GM12872 (cell line): ENCODE data around the gene PRKN.

Experiments used
- CTCF ChIP-seq: IDR thresholded peaks from 3 replicates; pipeline ENCODE4 v1.5.1; 2011; ENCODE audit warnings: low read depth, mild to moderate bottlenecking, low read length, moderate library complexity; ENCODE audit not compliant: insufficient read depth

Gene PRKN

GRCh38 chr6:162109480-162110050, 618.0 kb downstream of the PRKN start:
- no peak for TF ChIP-seq CTCF

DNA sequence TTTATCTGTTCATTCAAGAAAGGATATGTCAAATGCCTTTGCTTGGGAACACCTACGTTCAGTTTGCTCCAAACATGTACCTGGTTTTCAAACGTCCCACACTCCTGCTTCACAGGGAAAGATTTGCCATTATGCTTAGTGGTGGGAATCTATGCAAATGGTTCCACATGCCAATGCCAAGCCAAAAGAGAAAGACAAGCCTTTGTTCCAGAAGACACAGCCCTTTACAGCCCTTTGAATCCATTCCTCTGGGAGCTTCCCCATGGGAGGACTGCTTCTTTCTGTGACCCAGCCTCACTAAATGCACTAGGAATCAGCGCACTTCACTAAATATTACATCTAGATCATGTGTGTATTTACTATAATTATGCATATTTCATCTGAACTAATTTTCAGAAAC, 619.5 kb downstream of the PRKN start:
- TF ChIP-seq CTCF, result no peak

GRCh38 chr6:162100096-162100495, 627.5 kb downstream of the PRKN start:
- TF ChIP-seq CTCF, result no peak

GRCh38 chr6:162099685-162100084, 627.9 kb downstream of the PRKN start:
- no peak for TF ChIP-seq CTCF

GRCh38 chr6:162092816-162093502, 634.6 kb downstream of the PRKN start:
- no peak for TF ChIP-seq CTCF

GRCh38 chr6:162090734-162091133, 636.8 kb downstream of the PRKN start:
- no peak for TF ChIP-seq CTCF

DNA sequence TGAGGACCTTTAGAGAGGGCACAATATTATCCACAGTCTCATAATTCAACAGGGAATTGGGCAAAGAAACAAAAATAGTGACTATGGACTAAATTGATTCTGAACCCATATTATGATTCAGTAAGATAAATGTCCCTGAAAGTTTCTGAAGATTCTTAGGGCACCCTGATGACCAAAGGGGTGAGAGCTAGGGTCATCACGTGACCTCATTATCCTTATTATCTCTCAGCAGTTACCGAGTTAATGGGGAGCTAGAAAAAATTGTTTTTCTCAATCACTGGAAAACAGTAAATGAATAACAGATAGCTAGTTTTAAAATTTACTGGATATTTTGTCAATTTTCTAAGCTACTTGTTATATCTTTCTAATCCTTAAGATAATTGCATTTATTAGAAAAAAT, 639.5 kb downstream of the PRKN start:
- TF ChIP-seq CTCF, result no peak

DNA sequence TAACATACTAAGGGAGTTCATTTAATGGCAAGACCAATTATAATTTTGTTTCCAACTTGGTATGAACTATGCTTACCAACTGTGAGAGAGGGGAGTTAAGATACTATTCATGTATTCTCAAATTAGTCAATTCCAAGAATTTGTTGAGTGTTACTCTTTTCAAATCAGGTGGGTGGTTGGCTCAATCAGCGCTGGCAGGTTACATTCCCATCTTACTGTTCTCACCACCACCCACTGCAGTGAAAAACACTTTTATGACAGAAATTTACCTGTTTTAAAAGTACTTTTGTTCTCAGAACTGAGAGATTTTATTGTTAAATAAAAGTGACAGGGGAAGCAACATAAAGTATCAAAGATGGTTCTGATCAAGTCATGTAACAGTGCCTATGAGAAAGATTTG, 642.0 kb downstream of the PRKN start:
- TF ChIP-seq CTCF, result no peak
